Right cardiac atrium (tissue), 5 donors: Measurements from ENCODE around the gene ARHGAP29. TPM values are rescaled to one million over a fixed set of nuclear protein-coding genes. Genes with fewer than 3 reads are reported as not detected.
A peak's percentile ranks its signal among the peaks of the same experiment; 100 is the strongest.

Source experiments
- ATAC-seq, 2 donors: fragments of 200-7000 bp; cut with Tn5 transposase; one replicate each; pipeline versions ENCODE4 v1.8.0 to v1.9.1; 2020; ENCODE audit warnings: moderate library complexity in 2 of 2, mild to moderate bottlenecking in 1 of 2
- DNase-seq, 3 donors: peaks; one replicate each; pipeline ENCODE4 v3.0.0-alpha.2; 2020
- H3K27ac ChIP-seq: one replicate; pipeline ENCODE4 v1.5.1; 2013; ENCODE audit warnings: mild to moderate bottlenecking, low read length, control low read depth, moderate library complexity
- H3K27me3 ChIP-seq: one replicate; pipeline ENCODE4 v1.6.1; 2013; ENCODE audit not compliant: control insufficient read depth, insufficient read depth
- H3K4me1 ChIP-seq: one replicate; pipeline ENCODE4 v1.6.1; 2013; ENCODE audit warnings: low read length; ENCODE audit not compliant: control insufficient read depth, insufficient read depth
- H3K4me3 ChIP-seq: one replicate; pipeline ENCODE4 v1.5.1; 2013; ENCODE audit warnings: low read length, control low read depth
- H3K9me3 ChIP-seq: one replicate; pipeline ENCODE4 v1.6.1; 2013; ENCODE audit warnings: low read length; ENCODE audit not compliant: control insufficient read depth
- WGBS: extraction: QIAGEN DNeasy Blood & Tissue Kit; methylation state at CpG from one replicate; pipeline ENCODE4 v1.1.7; 2013; 5-methylcytosine and 5-hydroxymethylcytosine counted together
- intact Hi-C, 4 donors: fragments of 100-400 bp; cut with DNase I; formaldehyde crosslinking; loops; one replicate each; pipeline versions ENCODE4 v1.11.0 to v1.14.0; 2022 to 2023
- long read RNA-seq, 4 donors: library from polyadenylated mRNA; unstranded; transcript quantifications; one replicate each; pipeline ENCODE4 v2.0.0, GENCODE V29; 2020 to 2021
- polyA plus RNA-seq: library from polyadenylated mRNA; stranded (reverse); fragments of 200-250 nt; gene quantifications from one replicate; pipeline ENCODE4 v1.2.3, GENCODE V29; 2013
- total RNA-seq, 4 donors: library from RNA; stranded (reverse); fragmentation: NEBNext Ultra II Directional; extraction: Animal tissue kit (Norgen Biotek cat#: 25700); gene quantifications; one replicate each; pipeline ENCODE4 v1.2.1, GENCODE V29; 2021
- donor health status: healthy with polysubstance abuse.
- donor health status: DM: no; HTN: yes; CAD: no.
- donor health status: DM: no; HTN: no; CAD: no.
- donor health status: DM: no; HTN: yes; CAD: no; lungs with severe emphysema.
- donor health status: DM: yes; HTN: yes; CAD: no.

Gene ARHGAP29
- total RNA-seq (10 to 100 TPM; 22.1 to 31.1 (median 30.3) TPM), polyA plus RNA-seq (11.0 TPM)
- long read RNA-seq, donor 1, full-length matches to known transcripts, result 10 of 54 reads
- long read RNA-seq, donor 1, partial matches to known transcripts, result 32 of 54 reads
- long read RNA-seq, donor 1, other reads (novel, unspliced or antisense), result 12 of 54 reads
- long read RNA-seq, donor 2, full-length matches to known transcripts, result 8 of 15 reads
- long read RNA-seq, donor 2, partial matches to known transcripts, result 1 of 15 reads
- long read RNA-seq, donor 2, other reads (novel, unspliced or antisense), result 6 of 15 reads
- long read RNA-seq, donor 3, full-length matches to known transcripts, result 8 of 66 reads
- long read RNA-seq, donor 3, partial matches to known transcripts, result 44 of 66 reads
- long read RNA-seq, donor 3, other reads (novel, unspliced or antisense), result 14 of 66 reads
- long read RNA-seq, donor 4, full-length matches to known transcripts, result 13 of 21 reads
- long read RNA-seq, donor 4, partial matches to known transcripts, result 2 of 21 reads
- long read RNA-seq, donor 4, other reads (novel, unspliced or antisense), result 6 of 21 reads

DNA sequence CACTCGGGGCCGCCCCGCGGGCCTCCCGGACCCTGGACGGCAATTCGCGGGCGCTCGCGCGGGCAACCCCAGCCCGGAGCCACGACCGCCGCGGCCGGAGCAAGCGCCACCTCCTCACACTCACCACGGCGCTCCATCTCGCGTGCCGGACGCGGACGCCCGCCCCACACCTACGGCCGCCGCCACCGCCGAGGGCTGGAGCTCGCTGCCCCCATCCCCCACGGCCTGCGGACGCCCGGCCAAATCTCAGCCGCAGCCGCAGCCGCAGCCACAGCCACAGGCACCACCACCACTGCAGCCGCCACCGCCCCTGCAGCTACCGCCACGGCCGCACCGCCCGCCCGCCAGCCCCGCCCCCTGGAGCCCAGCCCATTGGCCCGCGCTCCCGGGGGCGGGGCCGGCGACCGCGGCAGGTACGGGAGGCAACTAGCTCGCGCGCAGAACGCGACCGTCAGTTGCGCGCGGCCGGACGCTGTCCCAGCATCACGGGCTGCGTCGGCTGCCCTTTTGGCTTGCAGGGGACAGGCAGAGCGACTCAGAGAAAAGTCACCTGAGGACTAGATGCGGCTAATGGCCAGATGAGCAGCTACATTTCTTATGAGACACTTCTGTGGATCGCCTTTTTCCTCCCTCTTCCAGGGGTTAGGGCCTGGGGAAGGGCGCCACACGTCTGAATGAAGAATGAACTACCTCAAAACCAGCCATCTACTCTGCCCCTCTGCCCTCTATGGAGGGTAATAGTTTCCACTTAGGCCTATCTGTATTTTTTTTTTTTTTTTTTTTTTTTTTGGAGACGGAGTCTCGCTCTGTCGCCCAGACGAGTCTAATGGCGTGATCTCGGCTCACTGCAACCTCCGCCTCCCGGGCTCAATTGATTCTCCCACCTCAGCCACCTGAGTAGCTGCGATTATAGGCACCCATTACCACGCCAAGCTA is at the start of gene ARHGAP29:
ARHGAP29 (minus strand) TSS at position 294 of the 936 bp plus-strand sequence. CDS start 5,973 bp downstream, outside the sequence.
- peaks cover 2% of the 10 kb centered on the region for H3K4me1 ChIP-seq
- 6% methylated on average over 88 of the region's 88 CpGs for WGBS
- peak within 1 kb of the TSS; percentile 68 for H3K4me3 ChIP-seq
- ATAC-seq, result peak; percentile 97
- DNase-seq, result peak; percentile 88 to 94 (median 93)
- no peaks in the 10 kb centered on the region for H3K9me3 ChIP-seq
- intact Hi-C loops, result loop anchor here (5.0 to 10.0 kb wide), 3 partner anchors 173 to 180 kb away; no protein-coding TSS in a partner anchor
- peak within 1 kb of the TSS; percentile 93 for H3K27ac ChIP-seq
- H3K27me3 ChIP-seq, result no peaks in the 10 kb centered on the region

- Histone ChIP-seq H3K27me3 (no peaks in the 10 kb centered on the region), H3K9me3 (no peaks in the 10 kb centered on the region), H3K27ac (no peak overlapping the region), H3K4me3 (no peak overlapping the region), H3K4me1 (peaks cover 1% of the 10 kb centered on the region)
- intact Hi-C loops, result no loop called here
- ATAC-seq (peak in 1 of 2 donors; percentile 68), DNase-seq (no peak)
- WGBS, result 56% methylated on average over 3 of the region's 3 CpGs
Measured at GRCh38 chr1:94286864-94287437, 49.6 kb upstream of the ARHGAP29 start.

DNA sequence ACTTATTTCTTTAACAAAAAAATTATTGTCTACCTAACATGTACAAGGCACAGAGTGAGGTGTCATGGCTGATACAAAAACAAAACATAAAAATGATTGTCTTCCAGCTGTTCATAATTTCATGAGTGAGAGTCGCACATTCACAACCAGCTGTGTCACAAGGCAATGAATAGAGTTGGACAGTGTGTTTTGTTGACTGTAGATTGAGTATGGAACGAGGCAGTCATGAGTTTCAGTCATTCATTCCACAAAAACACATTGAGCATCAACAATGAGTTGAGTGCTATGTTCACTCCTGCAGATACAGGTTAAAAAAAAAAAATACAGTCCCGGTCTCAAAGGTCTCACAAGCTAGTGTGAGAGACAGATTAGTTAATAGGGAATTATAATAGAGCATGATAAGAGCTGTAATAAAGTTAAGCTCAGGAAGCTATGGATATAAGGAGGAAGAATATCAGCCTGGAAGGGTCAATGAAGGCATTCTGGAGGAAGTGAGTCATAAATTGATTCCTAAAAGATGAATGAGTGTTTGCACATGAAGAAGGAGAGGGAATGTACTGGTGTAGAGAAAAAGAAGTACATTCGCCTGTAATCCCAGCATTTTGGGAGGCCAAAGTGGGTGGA is 47.8 kb upstream of the ARHGAP29 start:
- Histone ChIP-seq H3K4me1 (peaks cover 4% of the 10 kb centered on the region), H3K9me3 (no peaks in the 10 kb centered on the region), H3K27ac (no peak overlapping the region), H3K4me3 (no peak overlapping the region), H3K27me3 (no peaks in the 10 kb centered on the region)
- DNase-seq (no peak), ATAC-seq (no peak)
- WGBS, result 76% methylated on average over 4 of the region's 4 CpGs
- intact Hi-C loops, result no loop called here

GRCh38 chr1:94284476-94284875 is 47.1 kb upstream of the ARHGAP29 start:
- no peaks in the 10 kb centered on the region for H3K9me3 ChIP-seq
- no peaks in the 10 kb centered on the region for H3K27me3 ChIP-seq
- no peak overlapping the region for H3K4me3 ChIP-seq
- no peak for DNase-seq
- 78% methylated on average over 2 of the region's 2 CpGs for WGBS
- H3K4me1 ChIP-seq, result peaks cover 5% of the 10 kb centered on the region
- no peak for ATAC-seq
- intact Hi-C loops, result no loop called here
- no peak overlapping the region for H3K27ac ChIP-seq

DNA sequence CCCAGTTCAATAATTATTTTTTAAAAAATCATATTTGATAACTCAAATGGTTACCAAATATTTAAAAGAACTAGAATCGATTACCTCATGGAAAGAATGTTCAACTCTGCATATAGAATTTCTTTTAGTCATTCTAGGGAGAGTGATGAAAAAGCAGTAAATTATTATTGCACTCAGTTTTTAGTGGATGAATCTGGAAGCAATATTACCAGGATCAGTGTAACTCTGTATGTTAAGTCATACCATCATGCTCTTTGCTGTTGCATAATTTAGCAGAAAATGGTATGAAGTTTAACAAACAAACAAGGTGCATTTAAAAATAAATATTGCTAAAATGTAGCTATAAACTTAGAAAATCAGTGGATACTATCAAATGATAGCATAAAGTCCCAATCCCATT is 46.1 kb upstream of the ARHGAP29 start:
- intact Hi-C loops, result no loop called here
- DNase-seq (no peak), ATAC-seq (no peak)
- Histone ChIP-seq H3K9me3 (no peaks in the 10 kb centered on the region), H3K4me3 (no peak overlapping the region), H3K27me3 (no peaks in the 10 kb centered on the region), H3K4me1 (peaks cover 5% of the 10 kb centered on the region), H3K27ac (no peak overlapping the region)
- WGBS, result 92% methylated on average over 1 of the region's 1 CpG

- Histone ChIP-seq H3K27ac (no peak overlapping the region), H3K9me3 (no peaks in the 10 kb centered on the region), H3K4me1 (peaks cover 5% of the 10 kb centered on the region), H3K27me3 (no peaks in the 10 kb centered on the region), H3K4me3 (no peak overlapping the region)
- ATAC-seq (no peak), DNase-seq (no peak)
- intact Hi-C loops, result no loop called here
- WGBS, result 94% methylated on average over 5 of the region's 5 CpGs
Measured at GRCh38 chr1:94282143-94282711, 44.8 kb upstream of the ARHGAP29 start.

- intact Hi-C loops, result no loop called here
- 49% methylated on average over 6 of the region's 6 CpGs for WGBS
- no peaks in the 10 kb centered on the region for H3K27me3 ChIP-seq
- H3K9me3 ChIP-seq, result no peaks in the 10 kb centered on the region
- peaks cover 3% of the 10 kb centered on the region for H3K4me1 ChIP-seq
- no peak overlapping the region for H3K27ac ChIP-seq
- H3K4me3 ChIP-seq, result no peak overlapping the region
- no peak for DNase-seq
- ATAC-seq, result peak; percentile 25 to 40
Measured at GRCh38 chr1:94281361-94282142, 44.2 kb upstream of the ARHGAP29 start.

GRCh38 chr1:94280541-94280940 is 43.2 kb upstream of the ARHGAP29 start:
- Histone ChIP-seq H3K9me3 (no peaks in the 10 kb centered on the region), H3K27ac (no peak overlapping the region), H3K4me1 (peaks cover 3% of the 10 kb centered on the region), H3K27me3 (no peaks in the 10 kb centered on the region), H3K4me3 (no peak overlapping the region)
- no peak for DNase-seq
- no peak for ATAC-seq
- WGBS, result 51% methylated on average over 1 of the region's 1 CpG
- intact Hi-C loops, result no loop called here

GRCh38 chr1:94279462-94279861 is 42.1 kb upstream of the ARHGAP29 start:
- H3K4me1 ChIP-seq, result peaks cover 5% of the 10 kb centered on the region
- DNase-seq, result no peak
- H3K9me3 ChIP-seq, result no peaks in the 10 kb centered on the region
- WGBS, result 95% methylated on average over 1 of the region's 1 CpG
- intact Hi-C loops, result no loop called here
- ATAC-seq, result no peak
- no peak overlapping the region for H3K27ac ChIP-seq
- no peak overlapping the region for H3K4me3 ChIP-seq
- H3K27me3 ChIP-seq, result no peaks in the 10 kb centered on the region
